Colonic mucosa (tissue), 4 donors: ENCODE results near the gene UGT1A7. TPM values are rescaled to one million over a fixed set of nuclear protein-coding genes. Genes with fewer than 3 reads are reported as not detected.

Experiments used
- DNase-seq: peaks from one replicate; pipeline ENCODE4 v3.0.0-alpha.2; 2020
- H3K27ac ChIP-seq: fragments of 200-600 bp; one replicate; pipeline ENCODE4 v1.8.0; 2021
- H3K27me3 ChIP-seq: fragments of 200-600 bp; one replicate; pipeline ENCODE4 v1.8.0; 2021
- H3K36me3 ChIP-seq: fragments of 200-600 bp; one replicate; pipeline ENCODE4 v1.8.0; 2021
- H3K4me1 ChIP-seq: fragments of 200-600 bp; one replicate; pipeline ENCODE4 v1.8.0; 2021; ENCODE audit warnings: mild to moderate bottlenecking
- H3K4me3 ChIP-seq: fragments of 200-600 bp; one replicate; pipeline ENCODE4 v1.8.0; 2021
- H3K9ac ChIP-seq, 2 donors: one replicate each; pipeline ENCODE4 v1.7.0; 2013; ENCODE audit warnings: control low read depth in 2 of 2, low read depth in 2 of 2, low read length in 2 of 2
- H3K9me3 ChIP-seq: fragments of 200-600 bp; one replicate; pipeline ENCODE4 v1.8.0; 2021
- intact Hi-C: fragments of 100-400 bp; cut with DNase I; formaldehyde crosslinking; loops from one replicate; pipeline ENCODE4 v1.14.1; 2022
- total RNA-seq, 2 donors: library from RNA; stranded (reverse); fragmentation: NEBNext Ultra II Directional in 1 of 2; extraction: Animal tissue kit (Norgen Biotek cat#: 25700) in 1 of 2; gene quantifications; one replicate each; pipeline ENCODE4 v1.2.1, GENCODE V29; 2021
- TF ChIP-seq, protein P1 (sequence below): fragments of 200-600 bp; IDR thresholded peaks from one replicate; pipeline ENCODE4 v1.8.0; 2022; ENCODE audit warnings: antibody characterized with exemption, mild to moderate bottlenecking
- donor health status: healthy.
- donor health status: DM: no; HTN: no; CAD: no.
- donor health status: DM: no; HTN: no; CAD: no.

Gene UGT1A7
- total RNA-seq, 2 donors from 2014 or later = 3.1 TPM

DNA sequence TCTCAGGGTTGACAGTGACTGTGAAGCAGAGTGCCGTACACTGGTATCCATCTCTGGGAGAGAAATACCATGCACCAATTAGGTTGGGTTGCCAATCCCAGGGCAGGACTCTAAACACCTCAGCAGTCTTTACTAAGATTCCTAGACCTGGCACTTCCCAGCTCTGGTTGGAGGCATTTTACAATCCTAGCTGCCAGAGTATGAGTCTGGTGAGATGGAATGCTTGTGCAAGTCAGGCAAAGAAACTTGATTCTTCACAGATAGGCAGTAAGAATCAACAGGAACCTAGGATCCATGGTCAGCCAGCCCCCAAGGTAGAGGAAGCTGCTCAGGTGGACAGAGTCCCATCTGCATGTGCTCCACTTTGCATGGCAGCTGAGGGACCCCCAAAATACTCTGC lies 25.0 kb downstream of the UGT1A7 start:
- H3K9ac ChIP-seq = no peak overlapping the region
- no peaks in the 10 kb centered on the region for H3K4me1 ChIP-seq
- TF ChIP-seq, protein P1, sequence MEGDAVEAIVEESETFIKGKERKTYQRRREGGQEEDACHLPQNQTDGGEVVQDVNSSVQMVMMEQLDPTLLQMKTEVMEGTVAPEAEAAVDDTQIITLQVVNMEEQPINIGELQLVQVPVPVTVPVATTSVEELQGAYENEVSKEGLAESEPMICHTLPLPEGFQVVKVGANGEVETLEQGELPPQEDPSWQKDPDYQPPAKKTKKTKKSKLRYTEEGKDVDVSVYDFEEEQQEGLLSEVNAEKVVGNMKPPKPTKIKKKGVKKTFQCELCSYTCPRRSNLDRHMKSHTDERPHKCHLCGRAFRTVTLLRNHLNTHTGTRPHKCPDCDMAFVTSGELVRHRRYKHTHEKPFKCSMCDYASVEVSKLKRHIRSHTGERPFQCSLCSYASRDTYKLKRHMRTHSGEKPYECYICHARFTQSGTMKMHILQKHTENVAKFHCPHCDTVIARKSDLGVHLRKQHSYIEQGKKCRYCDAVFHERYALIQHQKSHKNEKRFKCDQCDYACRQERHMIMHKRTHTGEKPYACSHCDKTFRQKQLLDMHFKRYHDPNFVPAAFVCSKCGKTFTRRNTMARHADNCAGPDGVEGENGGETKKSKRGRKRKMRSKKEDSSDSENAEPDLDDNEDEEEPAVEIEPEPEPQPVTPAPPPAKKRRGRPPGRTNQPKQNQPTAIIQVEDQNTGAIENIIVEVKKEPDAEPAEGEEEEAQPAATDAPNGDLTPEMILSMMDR = no peak
- H3K27ac ChIP-seq = no peak overlapping the region
- no peak overlapping the region for H3K4me3 ChIP-seq
- DNase-seq = no peak
- H3K36me3 ChIP-seq = no peaks in the 10 kb centered on the region
- H3K9me3 ChIP-seq = no peaks in the 10 kb centered on the region
- intact Hi-C loops = no loop called here
- H3K27me3 ChIP-seq = no peaks in the 10 kb centered on the region

GRCh38 chr2:233707940-233708644 lies 26.4 kb downstream of the UGT1A7 start:
- intact Hi-C loops = no loop called here
- H3K27ac ChIP-seq = no peak overlapping the region
- H3K4me1 ChIP-seq = no peaks in the 10 kb centered on the region
- no peak overlapping the region for H3K4me3 ChIP-seq
- H3K9me3 ChIP-seq = no peaks in the 10 kb centered on the region
- H3K36me3 ChIP-seq = no peaks in the 10 kb centered on the region
- no peak overlapping the region for H3K9ac ChIP-seq
- DNase-seq = no peak
- TF ChIP-seq, protein P1 = no peak
- H3K27me3 ChIP-seq = no peaks in the 10 kb centered on the region

- Histone ChIP-seq H3K9me3 (no peaks in the 10 kb centered on the region), H3K4me1 (no peaks in the 10 kb centered on the region), H3K36me3 (no peaks in the 10 kb centered on the region), H3K9ac (no peak overlapping the region), H3K27ac (no peak overlapping the region), H3K27me3 (no peaks in the 10 kb centered on the region), H3K4me3 (no peak overlapping the region)
- no peak for DNase-seq
- TF ChIP-seq, protein P1 = no peak
- intact Hi-C loops = no loop called here
These were observed 27.2 kb downstream of the UGT1A7 start for GRCh38 chr2:233708942-233709341.

DNA sequence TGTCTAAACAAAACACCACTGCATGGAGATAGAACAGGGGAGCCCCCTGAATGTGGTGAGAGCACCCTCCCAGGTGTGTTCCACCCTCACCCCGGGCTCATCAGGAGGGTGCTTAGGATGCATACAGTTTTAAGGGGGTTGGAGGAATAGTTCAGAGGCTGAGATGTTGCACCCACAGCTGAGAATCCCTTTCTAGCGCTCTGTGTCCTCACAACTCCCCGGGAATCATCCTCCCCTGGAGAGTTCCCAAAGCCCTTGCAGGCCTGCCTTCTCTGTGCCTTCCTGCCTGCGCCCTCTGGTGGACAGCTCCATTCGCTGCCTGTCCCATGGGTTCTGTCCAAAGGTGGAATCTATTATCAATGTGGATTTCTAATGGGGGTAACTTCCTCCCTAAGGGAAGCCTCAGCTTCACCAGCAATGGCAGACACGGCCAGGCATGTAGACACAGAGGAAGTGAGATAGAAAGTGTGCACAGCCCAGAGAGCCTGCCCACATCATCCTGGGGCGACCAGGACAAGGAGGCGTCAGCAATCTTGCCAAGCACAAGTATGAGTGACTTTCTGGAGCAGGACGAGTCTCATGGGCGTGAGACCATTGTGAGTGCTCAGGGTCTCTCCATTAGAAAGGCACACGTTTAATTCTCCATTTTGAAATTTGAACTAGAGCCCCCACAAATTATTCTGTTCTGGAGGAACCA lies 29.8 kb downstream of the UGT1A7 start:
- intact Hi-C loops = loop anchor here (10.0 kb wide), 2 partner anchors 247 to 427 kb away; no protein-coding TSS in a partner anchor
- Histone ChIP-seq H3K9ac (no peak overlapping the region), H3K4me3 (no peak overlapping the region), H3K9me3 (no peaks in the 10 kb centered on the region), H3K36me3 (no peaks in the 10 kb centered on the region), H3K27me3 (no peaks in the 10 kb centered on the region), H3K4me1 (no peaks in the 10 kb centered on the region), H3K27ac (no peak overlapping the region)
- TF ChIP-seq, protein P1 = peak; percentile 78
- peak; percentile 88 for DNase-seq

DNA sequence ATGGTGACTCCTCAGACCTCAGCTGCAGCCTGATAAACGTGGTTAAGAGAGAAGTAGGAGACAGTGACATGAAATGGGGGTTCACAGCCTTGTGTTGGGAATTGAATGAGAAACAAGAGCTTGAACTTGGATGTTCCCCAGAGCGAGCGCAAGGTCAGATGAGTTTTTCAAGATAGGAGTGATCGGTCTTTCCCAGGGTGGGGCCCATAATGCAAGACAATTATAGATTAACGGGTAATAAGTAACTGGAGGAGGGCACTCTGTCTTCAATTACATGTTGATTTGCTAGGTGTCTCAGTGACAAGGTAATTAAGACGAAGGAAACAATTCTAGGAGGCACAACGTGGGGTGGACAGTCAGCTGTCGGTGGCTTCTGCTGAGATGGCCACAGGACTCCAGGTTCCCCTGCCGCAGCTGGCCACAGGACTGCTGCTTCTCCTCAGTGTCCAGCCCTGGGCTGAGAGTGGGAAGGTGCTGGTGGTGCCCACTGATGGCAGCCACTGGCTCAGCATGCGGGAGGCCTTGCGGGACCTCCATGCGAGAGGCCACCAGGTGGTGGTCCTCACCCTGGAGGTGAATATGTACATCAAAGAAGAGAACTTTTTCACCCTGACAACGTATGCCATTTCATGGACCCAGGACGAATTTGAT lies 31.0 kb downstream of the UGT1A7 start, which contains the start of gene UGT1A5:
Gene UGT1A5, plus strand, starts transcription at position 297 of the 651 bp plus-strand sequence. Its CDS starts 85 bp downstream, at position 382.
- no peak for DNase-seq
- no peak within 1 kb of the TSS for H3K27ac ChIP-seq
- H3K27me3 ChIP-seq = no peaks in the 10 kb centered on the region
- no peaks in the 10 kb centered on the region for H3K36me3 ChIP-seq
- intact Hi-C loops = loop anchor here (10.0 kb wide), 2 partner anchors 248 to 428 kb away; no protein-coding TSS in a partner anchor
- H3K9ac ChIP-seq = no peak within 1 kb of the TSS
- no peak within 1 kb of the TSS for H3K4me3 ChIP-seq
- H3K9me3 ChIP-seq = no peaks in the 10 kb centered on the region
- TF ChIP-seq, protein P1 = no peak
- no peaks in the 10 kb centered on the region for H3K4me1 ChIP-seq
